ENCODE data around the gene NNAT.
"Not testable (repeated sequence)": the region's sequence is repeated elsewhere in the genome, so short reads cannot be mapped to it uniquely, and the experiment has no call there.

NNAT gene

DNA sequence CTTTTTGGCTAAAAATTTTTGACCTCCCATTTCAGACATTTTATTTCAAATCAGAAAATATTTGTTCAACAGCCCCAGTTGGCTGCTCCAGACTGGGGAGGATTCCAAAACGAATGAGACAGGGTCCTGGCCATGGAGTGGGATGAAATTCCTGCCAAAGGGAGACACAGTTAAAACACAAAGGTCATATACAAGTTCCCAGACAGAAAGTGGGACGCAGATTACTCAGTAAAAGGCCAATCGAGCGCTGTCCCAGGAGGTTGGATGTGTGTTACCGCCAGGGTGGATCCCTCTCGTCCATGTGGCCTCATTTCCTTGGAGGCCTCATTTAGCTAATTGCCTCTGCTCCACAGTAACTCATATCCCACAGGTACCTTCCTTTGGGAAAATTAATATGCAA, 41.8 kb upstream of the NNAT start:
- DNase-seq (ENCODE audit: low spot score), result no peak
- TF ChIP-seq, protein P1, sequence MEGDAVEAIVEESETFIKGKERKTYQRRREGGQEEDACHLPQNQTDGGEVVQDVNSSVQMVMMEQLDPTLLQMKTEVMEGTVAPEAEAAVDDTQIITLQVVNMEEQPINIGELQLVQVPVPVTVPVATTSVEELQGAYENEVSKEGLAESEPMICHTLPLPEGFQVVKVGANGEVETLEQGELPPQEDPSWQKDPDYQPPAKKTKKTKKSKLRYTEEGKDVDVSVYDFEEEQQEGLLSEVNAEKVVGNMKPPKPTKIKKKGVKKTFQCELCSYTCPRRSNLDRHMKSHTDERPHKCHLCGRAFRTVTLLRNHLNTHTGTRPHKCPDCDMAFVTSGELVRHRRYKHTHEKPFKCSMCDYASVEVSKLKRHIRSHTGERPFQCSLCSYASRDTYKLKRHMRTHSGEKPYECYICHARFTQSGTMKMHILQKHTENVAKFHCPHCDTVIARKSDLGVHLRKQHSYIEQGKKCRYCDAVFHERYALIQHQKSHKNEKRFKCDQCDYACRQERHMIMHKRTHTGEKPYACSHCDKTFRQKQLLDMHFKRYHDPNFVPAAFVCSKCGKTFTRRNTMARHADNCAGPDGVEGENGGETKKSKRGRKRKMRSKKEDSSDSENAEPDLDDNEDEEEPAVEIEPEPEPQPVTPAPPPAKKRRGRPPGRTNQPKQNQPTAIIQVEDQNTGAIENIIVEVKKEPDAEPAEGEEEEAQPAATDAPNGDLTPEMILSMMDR (IDR thresholded peaks at IDR 0.05; ENCODE audit: extremely low read depth, insufficient read depth, missing control alignments), result no peak
- in situ Hi-C loops (cut with MboI; ENCODE audit: low pct_unique_long_range_greater_than_20kb, low sequenced_read_pairs, unreplicated experiment), result no loop called here

GRCh38 chr20:37479925-37480691, 40.9 kb upstream of the NNAT start:
- TF ChIP-seq, protein P1 (IDR thresholded peaks at IDR 0.05; ENCODE audit: extremely low read depth, insufficient read depth, missing control alignments), result no peak
- DNase-seq (ENCODE audit: low spot score), result no peak
- in situ Hi-C loops (cut with MboI; ENCODE audit: low pct_unique_long_range_greater_than_20kb, low sequenced_read_pairs, unreplicated experiment), result no loop called here

- TF ChIP-seq, protein P1 (IDR thresholded peaks at IDR 0.05; ENCODE audit: extremely low read depth, insufficient read depth, missing control alignments), result no peak
- in situ Hi-C loops (cut with MboI; ENCODE audit: low pct_unique_long_range_greater_than_20kb, low sequenced_read_pairs, unreplicated experiment), result no loop called here
- no peak for DNase-seq (ENCODE audit: low spot score)
Observed at GRCh38 chr20:37480919-37481318, 40.1 kb upstream of the NNAT start.

DNA sequence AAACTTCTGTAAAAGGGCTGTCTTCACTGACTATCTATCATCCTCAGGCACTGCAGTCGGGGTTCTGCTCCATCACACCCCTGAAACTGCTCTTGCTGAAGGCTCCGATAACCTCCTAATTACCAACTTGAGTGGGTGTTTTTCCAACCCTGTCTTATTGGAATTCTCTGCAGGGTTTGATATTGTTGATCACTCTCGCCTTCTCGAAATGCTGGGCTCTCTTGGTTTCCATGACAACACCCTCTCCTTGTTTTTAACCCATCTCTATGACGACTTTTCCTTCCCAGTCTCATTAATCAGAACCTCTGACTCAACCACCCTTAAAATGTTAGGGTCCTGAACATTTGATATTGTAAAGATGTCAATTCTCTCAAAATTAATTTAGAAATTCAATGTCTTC, 39.4 kb upstream of the NNAT start:
- in situ Hi-C loops (cut with MboI; ENCODE audit: low pct_unique_long_range_greater_than_20kb, low sequenced_read_pairs, unreplicated experiment), result no loop called here
- TF ChIP-seq, protein P1 (IDR thresholded peaks at IDR 0.05; ENCODE audit: extremely low read depth, insufficient read depth, missing control alignments), result no peak
- DNase-seq (ENCODE audit: low spot score), result no peak

- in situ Hi-C loops (cut with MboI; ENCODE audit: low pct_unique_long_range_greater_than_20kb, low sequenced_read_pairs, unreplicated experiment), result no loop called here
- DNase-seq (ENCODE audit: low spot score), result no peak
- TF ChIP-seq, protein P1 (IDR thresholded peaks at IDR 0.05; ENCODE audit: extremely low read depth, insufficient read depth, missing control alignments), result no peak
Observed at GRCh38 chr20:37484331-37484730, 36.7 kb upstream of the NNAT start.

DNA sequence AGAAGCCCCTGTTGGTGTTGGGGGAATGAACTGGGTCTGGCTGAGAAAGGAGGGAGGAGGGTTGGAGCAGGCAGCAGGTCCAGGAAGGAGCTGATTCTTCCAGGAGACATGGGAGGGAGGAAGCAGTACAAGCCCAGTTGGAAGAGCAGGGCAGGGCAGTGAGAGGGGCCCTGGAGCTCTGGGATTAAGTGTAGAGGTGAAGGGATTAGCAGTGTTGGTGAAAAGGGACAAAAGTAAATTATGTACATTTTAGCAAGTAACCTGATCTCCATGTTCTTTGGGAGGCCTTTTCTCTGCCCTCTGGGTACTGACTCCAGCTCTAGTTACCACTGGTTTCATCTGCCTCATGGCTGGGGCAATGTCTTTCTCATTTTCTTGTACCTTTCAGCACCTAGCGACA, 34.8 kb upstream of the NNAT start:
- in situ Hi-C loops (cut with MboI; ENCODE audit: low pct_unique_long_range_greater_than_20kb, low sequenced_read_pairs, unreplicated experiment); DNase-seq (ENCODE audit: low spot score): not testable (repeated sequence)

DNA sequence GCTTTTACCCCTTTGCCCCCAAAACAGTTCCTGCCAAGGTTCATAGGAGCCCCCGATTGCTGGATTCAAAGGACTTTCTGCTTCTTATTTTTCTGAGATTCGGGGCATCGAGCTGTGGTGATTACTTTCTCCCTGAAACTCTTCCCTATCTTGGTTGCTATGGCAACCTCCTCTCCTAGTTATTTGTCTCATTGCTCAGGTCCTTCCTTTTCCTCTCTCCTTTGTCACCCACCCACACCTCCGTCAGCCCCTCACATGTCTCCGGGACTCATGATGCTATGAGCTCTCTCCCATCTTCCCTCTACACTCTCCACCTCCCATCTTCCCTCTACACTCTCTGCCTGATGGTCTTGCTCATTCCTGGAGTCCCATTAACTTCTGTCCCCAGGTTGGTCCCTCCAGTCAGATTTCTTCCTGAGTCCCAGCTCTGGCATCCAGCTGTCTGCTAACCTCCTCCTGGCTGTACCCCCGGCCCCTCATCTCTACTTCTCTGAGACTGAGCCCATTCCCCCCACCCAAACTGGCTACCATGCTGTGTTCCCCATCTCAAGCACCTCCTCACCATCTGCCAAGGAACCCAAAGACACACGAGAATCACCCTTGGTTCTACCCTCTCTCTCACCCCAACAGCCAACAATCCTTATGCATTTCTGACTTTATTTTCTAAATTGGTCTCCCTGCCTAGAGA, 30.2 kb upstream of the NNAT start:
- in situ Hi-C loops (cut with MboI; ENCODE audit: low pct_unique_long_range_greater_than_20kb, low sequenced_read_pairs, unreplicated experiment), result no loop called here
- DNase-seq (ENCODE audit: low spot score), result no peak
- TF ChIP-seq, protein P1 (IDR thresholded peaks at IDR 0.05; ENCODE audit: extremely low read depth, insufficient read depth, missing control alignments), result no peak

Data from GM13977 (cell line).